Activated CD4-positive, alpha-beta T cell treated with anti-CD3 and anti-CD28 coated beads, Interleukin-2, amount 50 U/mL, for 16 hours (primary cell): Measurements from ENCODE around the gene GALNT5.
"Not testable (repeated sequence)": the region's sequence is repeated elsewhere in the genome, so short reads cannot be mapped to it uniquely, and the experiment has no call there.

Experiments used
- DNase-seq: peaks from one replicate; pipeline ENCODE4 v3.0.0-alpha.2; 2020

Gene GALNT5

GRCh38 chr2:157250836-157251235 is 6.7 kb upstream of the GALNT5 start:
- no peak for DNase-seq

- no peak for DNase-seq
Observed at GRCh38 chr2:157251932-157252331, 5.6 kb upstream of the GALNT5 start.

GRCh38 chr2:157252529-157252928 is 5.0 kb upstream of the GALNT5 start:
- DNase-seq: no peak

- no peak for DNase-seq
Observed at GRCh38 chr2:157254041-157254440, 3.5 kb upstream of the GALNT5 start.

- no peak for DNase-seq
Observed at GRCh38 chr2:157255746-157256145, 1.8 kb upstream of the GALNT5 start.

GRCh38 chr2:157256626-157257025 is 879 bp upstream of the GALNT5 start:
- DNase-seq: peak; percentile 86

- no peak for DNase-seq
Observed at GRCh38 chr2:157258520-157259326, 1.2 kb downstream of the GALNT5 start.

- DNase-seq: no peak
Observed at GRCh38 chr2:157259386-157259785, 1.9 kb downstream of the GALNT5 start.

- no peak for DNase-seq
Observed at GRCh38 chr2:157259960-157260359, 2.5 kb downstream of the GALNT5 start.

GRCh38 chr2:157260533-157261198 is 3.2 kb downstream of the GALNT5 start:
- DNase-seq: no peak

- DNase-seq: peak; percentile 72
Observed at GRCh38 chr2:157261199-157261782, 3.8 kb downstream of the GALNT5 start.

- no peak for DNase-seq
Observed at GRCh38 chr2:157262248-157262647, 4.7 kb downstream of the GALNT5 start.

GRCh38 chr2:157264099-157264498 is 6.6 kb downstream of the GALNT5 start:
- no peak for DNase-seq

GRCh38 chr2:157265825-157266224 is 8.3 kb downstream of the GALNT5 start:
- no peak for DNase-seq

- peak; percentile 35 for DNase-seq
Observed at GRCh38 chr2:157267476-157267875, 10.0 kb downstream of the GALNT5 start.

- no peak for DNase-seq
Observed at GRCh38 chr2:157269060-157269459, 11.6 kb downstream of the GALNT5 start.

GRCh38 chr2:157269922-157270321 is 12.4 kb downstream of the GALNT5 start:
- DNase-seq: no peak

- peak; percentile 41 for DNase-seq
Observed at GRCh38 chr2:157271590-157272203, 14.2 kb downstream of the GALNT5 start.

- not testable (repeated sequence) for DNase-seq
Observed at GRCh38 chr2:157279311-157279710, 21.8 kb downstream of the GALNT5 start.

GRCh38 chr2:157281316-157281715 is 23.8 kb downstream of the GALNT5 start:
- DNase-seq: no peak

- DNase-seq: no peak
Observed at GRCh38 chr2:157283468-157283867, 26.0 kb downstream of the GALNT5 start.

- no peak for DNase-seq
Observed at GRCh38 chr2:157287160-157287559, 29.7 kb downstream of the GALNT5 start.

GRCh38 chr2:157290525-157290924 is 33.0 kb downstream of the GALNT5 start:
- DNase-seq: no peak

- no peak for DNase-seq
Observed at GRCh38 chr2:157291018-157291417, 33.5 kb downstream of the GALNT5 start.
